Stimulated activated CD4-positive, alpha-beta T cell treated with anti-CD3 and anti-CD28 coated beads, Interleukin-1b, Interleukin-23, amount 100 ng/mL, for 24 hours (primary cell): ENCODE results near the gene ATP11A.
"Not testable (repeated sequence)": the region's sequence is repeated elsewhere in the genome, so short reads cannot be mapped to it uniquely, and the experiment has no call there.

ENCODE experiments used
- DNase-seq, 4 experiments: peaks; one replicate each; pipeline ENCODE4 v3.0.0-alpha.2; 2020; ENCODE audit warnings: low read depth in 4 of 4, low spot score in 1 of 4

The ATP11A gene

DNA sequence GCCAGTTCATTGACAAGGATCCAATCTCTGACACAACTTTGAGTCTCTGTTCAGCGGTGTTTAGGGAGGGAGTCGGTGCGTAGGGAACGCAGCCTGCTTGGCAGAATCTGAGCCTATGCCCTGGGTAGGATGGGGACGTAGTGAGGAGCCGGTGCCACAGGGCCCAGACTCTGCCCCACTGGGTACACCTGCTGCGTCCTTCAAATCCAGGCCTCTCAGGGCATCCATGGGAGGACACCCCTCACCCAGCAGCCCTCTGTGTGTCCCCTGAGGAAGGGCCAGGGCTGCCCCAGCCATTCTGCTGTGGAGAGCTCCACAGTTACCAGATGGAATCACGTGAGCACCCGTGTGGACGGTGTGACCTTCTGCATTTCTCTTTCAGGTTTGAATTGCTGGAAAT is 146.0 kb downstream of the ATP11A start:
- no peak for DNase-seq

GRCh38 chr13:112836940-112837339 is 147.1 kb downstream of the ATP11A start:
- DNase-seq, result no peak

DNA sequence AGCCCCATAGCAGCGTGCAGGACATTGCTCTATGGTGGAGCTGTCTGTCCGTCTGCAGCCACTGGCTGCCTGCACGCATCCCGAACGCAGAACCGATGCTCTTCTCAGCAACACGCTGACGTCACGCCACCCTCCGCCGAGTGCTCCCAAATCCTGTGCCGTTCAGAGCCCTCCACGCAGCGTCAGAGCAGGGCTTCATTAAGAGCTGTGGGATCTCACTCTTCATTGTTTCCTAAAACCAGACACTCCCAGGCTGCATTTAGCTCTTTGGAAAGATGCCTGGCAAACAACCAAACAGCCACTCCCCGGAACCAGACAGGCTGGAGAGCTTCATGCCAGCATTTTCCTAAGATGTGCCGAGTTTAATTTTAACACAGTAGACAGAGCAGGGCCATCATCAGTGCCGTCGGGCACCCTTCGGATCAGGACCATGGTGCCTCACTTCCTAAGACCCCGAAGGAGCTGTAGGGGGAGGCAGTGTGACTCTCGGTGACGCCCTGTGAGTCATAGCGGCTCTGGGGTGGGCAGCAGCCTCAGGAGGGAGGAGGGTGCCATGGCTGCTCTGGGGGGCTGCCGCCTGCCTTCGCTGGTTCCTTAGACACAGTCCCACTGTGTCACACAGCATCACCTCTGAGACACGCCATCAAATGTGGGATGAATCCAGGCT is 147.7 kb downstream of the ATP11A start:
- no peak for DNase-seq

GRCh38 chr13:112838038-112838841 is 148.4 kb downstream of the ATP11A start:
- DNase-seq, result no peak

DNA sequence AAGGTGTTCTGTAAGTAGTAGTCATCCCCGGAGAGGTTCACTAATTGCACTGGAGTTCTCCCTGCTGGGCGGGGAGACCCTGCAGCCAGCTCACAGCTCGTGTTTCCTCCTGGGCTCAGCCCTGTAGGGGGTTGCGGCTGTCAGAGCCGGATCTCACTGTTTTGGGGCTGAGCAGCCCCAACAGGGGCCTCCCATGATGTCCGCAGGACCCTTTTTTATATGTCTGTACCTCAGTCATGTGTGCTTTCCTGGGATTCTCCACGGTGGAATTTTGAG is 148.9 kb downstream of the ATP11A start:
- DNase-seq, result no peak

- no peak for DNase-seq
Observed at GRCh38 chr13:112839356-112840105, 149.7 kb downstream of the ATP11A start.

- no peak for DNase-seq
Observed at GRCh38 chr13:112840472-112841302, 150.8 kb downstream of the ATP11A start.

DNA sequence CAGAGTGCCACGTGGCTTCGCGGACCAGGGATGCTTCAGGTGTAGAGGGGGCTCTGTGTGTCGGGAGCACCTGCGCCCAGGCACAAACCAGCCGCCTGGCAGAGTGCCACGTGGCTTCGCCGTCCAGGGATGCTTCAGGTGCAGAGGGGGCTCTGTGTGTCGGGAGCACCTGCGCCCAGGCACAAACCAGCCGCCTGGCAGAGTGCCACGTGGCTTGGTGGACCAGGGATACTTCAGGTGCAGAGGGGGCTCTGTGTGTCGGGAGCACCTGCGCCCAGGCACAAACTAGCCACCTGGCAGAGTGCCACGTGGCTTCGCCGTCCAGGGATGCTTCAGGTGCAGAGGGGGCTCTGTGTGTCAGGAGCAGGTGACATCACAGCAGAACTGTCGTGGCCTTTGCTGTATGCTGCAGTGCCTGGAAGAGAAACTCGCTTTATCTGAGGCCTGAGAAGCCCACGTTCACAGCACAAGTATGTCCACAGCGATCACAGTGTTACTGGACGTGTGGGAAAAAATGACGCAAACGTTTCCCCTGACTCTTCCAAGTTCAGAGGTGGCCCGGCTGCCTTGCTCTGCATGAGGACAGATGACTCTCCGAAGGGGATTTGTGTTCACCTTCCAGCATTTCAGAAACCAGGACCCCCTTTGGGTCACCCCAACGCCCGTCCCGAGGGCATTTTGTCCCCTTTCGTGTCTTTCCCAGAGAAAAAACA is 151.6 kb downstream of the ATP11A start:
- DNase-seq, result not testable (repeated sequence)

DNA sequence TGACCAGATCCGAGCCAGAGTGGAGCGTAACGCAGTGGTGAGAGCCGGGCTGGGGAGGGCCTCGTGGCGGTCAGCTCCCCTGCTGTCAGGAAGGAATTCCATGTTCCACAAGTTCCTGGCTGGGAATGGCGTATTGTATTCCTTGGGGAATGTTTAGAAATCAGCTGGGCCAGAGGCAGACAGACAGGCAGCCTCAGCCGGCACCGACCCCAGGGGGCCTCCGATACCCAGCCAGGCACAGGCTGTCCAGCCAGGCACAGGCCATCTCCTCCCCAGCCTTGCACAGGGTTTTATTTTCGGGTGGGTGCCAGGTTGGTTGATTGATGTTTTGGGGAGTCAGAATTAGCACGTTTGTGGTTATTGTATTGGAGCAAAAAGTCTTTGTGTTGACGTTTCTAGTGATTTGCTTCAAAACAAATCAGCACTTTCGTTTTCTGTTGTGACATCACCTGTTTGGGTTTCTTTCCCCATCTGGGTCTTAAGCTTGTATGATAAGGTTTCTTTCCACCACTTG is 152.6 kb downstream of the ATP11A start:
- no peak for DNase-seq

DNA sequence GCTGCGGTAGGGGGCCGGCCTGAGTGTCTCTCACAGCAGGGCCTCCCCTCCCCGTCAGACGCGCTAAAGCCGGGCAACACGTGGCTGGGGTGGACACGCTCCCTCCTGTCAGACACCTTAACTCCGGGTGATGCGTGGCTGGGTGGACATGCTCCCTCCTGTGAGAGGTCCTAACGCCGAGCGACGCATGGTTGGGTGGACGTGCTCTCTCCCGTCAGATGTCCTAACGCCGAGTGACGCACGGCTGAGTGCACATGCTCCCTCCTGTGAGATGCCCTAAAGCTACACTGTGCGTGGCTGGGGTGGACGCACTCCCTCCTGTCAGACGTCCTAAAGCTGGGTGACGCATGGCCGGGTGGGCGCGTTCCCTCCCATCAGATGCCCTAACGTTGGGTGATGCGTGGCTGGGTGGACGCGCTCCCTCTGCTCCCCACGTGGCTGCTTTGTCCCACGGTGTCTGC is 153.1 kb downstream of the ATP11A start:
- DNase-seq, result no peak

- no peak for DNase-seq
Observed at GRCh38 chr13:112843392-112844111, 153.7 kb downstream of the ATP11A start.

DNA sequence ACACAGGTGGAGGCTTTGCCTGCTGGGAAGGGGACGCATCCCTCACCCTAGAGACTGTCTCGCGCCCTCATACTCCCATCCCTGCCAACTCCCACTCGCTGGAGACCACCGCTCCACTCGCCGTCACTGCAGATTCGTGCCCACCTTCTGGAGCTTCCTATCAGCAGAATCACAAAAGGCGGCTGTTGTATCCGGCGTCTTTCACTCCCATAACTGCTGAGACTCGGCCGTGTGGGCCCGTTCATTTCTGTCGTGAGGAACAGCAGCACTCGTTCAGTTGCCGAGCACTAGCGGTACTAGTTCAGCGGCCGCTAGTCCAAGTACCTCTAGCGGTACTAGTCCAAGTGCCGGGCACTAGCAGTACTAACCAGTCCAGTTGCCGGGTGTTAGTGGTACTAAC is 154.6 kb downstream of the ATP11A start:
- DNase-seq, result no peak

- no peak for DNase-seq
Observed at GRCh38 chr13:112844879-112845278, 155.0 kb downstream of the ATP11A start.

DNA sequence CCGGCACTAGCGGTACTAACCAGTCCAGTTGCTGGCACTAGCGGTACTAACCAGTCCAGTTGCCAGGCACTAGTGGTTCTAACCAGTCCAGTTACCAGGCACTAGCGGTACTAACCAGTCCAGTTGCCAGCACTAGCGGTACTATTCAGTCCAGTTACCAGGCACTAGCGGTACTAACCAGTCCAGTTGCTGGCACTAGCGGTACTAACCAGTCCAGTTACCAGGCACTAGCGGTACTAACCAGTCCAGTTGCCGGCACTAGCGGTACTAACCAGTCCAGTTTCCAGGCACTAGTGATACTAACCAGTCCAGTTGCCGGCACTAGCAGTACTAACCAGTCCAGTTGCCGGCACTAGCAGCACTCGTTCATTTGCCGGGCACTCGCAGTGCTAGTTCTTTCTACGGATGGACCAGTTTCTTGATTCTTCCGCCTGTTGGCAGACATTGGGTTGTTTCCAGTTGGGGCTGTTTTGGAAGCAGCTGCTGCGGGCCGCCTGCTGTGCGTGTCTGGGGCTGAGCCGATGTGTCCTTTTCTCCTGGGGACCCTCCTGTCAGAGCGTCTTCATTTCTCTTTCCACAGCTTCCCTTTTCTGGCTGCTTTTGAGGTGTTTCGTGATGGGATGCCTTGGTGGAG is 155.8 kb downstream of the ATP11A start:
- DNase-seq, result no peak

GRCh38 chr13:112846411-112847115 is 156.7 kb downstream of the ATP11A start:
- DNase-seq, result no peak

DNA sequence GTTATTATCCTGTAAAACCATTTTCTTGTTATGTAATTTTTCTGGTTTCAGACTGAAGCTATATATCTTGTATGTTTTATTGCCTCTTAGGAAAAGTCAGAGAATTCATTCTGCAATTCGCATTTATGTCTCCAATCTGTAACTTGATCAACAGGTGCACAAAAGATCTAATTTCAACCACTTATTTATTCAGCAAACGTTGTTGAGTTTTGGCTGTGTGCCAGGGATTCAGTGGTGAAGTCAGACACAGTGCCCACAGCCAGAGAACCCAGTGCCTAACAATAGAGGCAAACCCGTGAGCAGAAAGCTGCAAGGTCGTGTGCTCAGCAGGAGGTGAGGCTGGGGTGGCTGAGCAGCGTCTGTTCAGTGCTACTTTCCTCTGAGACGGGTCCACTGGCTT is 159.7 kb downstream of the ATP11A start:
- DNase-seq, result no peak

- no peak for DNase-seq
Observed at GRCh38 chr13:112850273-112850672, 160.4 kb downstream of the ATP11A start.
